Caco-2 (cell line): Measurements from ENCODE around the gene PRRT4. TPM values are rescaled to one million over a fixed set of nuclear protein-coding genes. Genes with fewer than 3 reads are reported as not detected.

ENCODE experiments used
- BruUV-seq: library from RNA; stranded (reverse); fragments of 400-500 nt; replicated peaks from 2 replicates; lab custom pipeline; 2021; lab: Mats Ljungman, UMichigan
- CTCF ChIA-PET: fragments of 300-600 bp; sonication (Branson Sonifier 250); formaldehyde crosslinking; loops from one replicate; lab custom pipeline; 2022; ENCODE audit warnings: antibody characterized with exemption; lab: Charles Lee
- POLR2A ChIA-PET: fragments of 300-600 bp; sonication (Branson Sonifier 250); formaldehyde crosslinking; loops from one replicate; lab custom pipeline; 2022; ENCODE audit warnings: antibody characterized with exemption; lab: Charles Lee
- DNase-seq, 2 experiments: peaks; one replicate each; pipeline versions ENCODE4 v3.0.0 to v3.0.0-alpha.2; 2020 to 2022
- H3K27me3 ChIP-seq: replicated peaks from 2 replicates; pipeline ENCODE4 v1.6.0; 2011; ENCODE audit warnings: low read length; ENCODE audit not compliant: control insufficient read depth, insufficient read depth
- H3K36me3 ChIP-seq: 2 replicates; pipeline ENCODE4 v1.5.1; 2011; ENCODE audit warnings: low read length; ENCODE audit not compliant: control insufficient read depth, insufficient read depth
- H3K4me1 ChIP-seq: fragments of 250-450 bp; sonication (Bioruptor Pico); 2 replicates; pipeline ENCODE4 v1.5.1; 2020; ENCODE audit warnings: mild to moderate bottlenecking
- H3K4me3 ChIP-seq: 2 replicates; pipeline ENCODE4 v1.5.1; 2011; ENCODE audit warnings: low read depth, mild to moderate bottlenecking, control low read depth, low read length
- H3K9me3 ChIP-seq: fragments of 250-450 bp; sonication (Bioruptor Pico); 2 replicates; pipeline ENCODE4 v1.5.1; 2020; ENCODE audit warnings: mild to moderate bottlenecking, moderate library complexity
- H3K27ac Mint-ChIP-seq: one replicate; pipeline ENCODE4 v1.8.0; 2022; ENCODE audit warnings: mixed read lengths; ENCODE audit not compliant: unreplicated experiment
- H3K27me3 Mint-ChIP-seq: one replicate; pipeline ENCODE4 v1.8.0; 2022; ENCODE audit warnings: mixed read lengths; ENCODE audit not compliant: insufficient read depth, unreplicated experiment
- H3K36me3 Mint-ChIP-seq: one replicate; pipeline ENCODE4 v1.8.0; 2022; ENCODE audit warnings: mild to moderate bottlenecking, mixed read lengths; ENCODE audit not compliant: insufficient read depth, unreplicated experiment
- H3K4me1 Mint-ChIP-seq: one replicate; pipeline ENCODE4 v1.8.0; 2022; ENCODE audit warnings: low read depth, mixed read lengths; ENCODE audit not compliant: unreplicated experiment
- H3K4me3 Mint-ChIP-seq: one replicate; pipeline ENCODE4 v1.8.0; 2022; ENCODE audit warnings: mild to moderate bottlenecking, moderate library complexity, mixed read lengths; ENCODE audit not compliant: unreplicated experiment
- H3K9me3 Mint-ChIP-seq: one replicate; pipeline ENCODE4 v1.8.0; 2022; ENCODE audit warnings: mixed read lengths; ENCODE audit not compliant: unreplicated experiment
- CTCF ChIP-seq, 2 experiments: fragments of 200-600 bp in 1 of 2; IDR thresholded peaks; 1 replicate in 1 of 2; 2 replicates in 1 of 2; pipeline versions ENCODE4 v1.5.1 to v1.8.0; 2011 to 2022; ENCODE audit warnings: antibody characterized with exemption in 1 of 2, control low read depth in 1 of 2, inconsistent platforms in 1 of 2, low read depth in 1 of 2, low read length in 1 of 2, mild to moderate bottlenecking in 1 of 2, moderate library complexity in 1 of 2; ENCODE audit not compliant: insufficient read depth in 1 of 2, severe bottlenecking in 1 of 2, unreplicated experiment in 1 of 2
- intact Hi-C: fragments of 100-400 bp; cut with micrococcal nuclease; formaldehyde crosslinking; loops from one replicate; pipeline ENCODE4 v1.10.0; 2022; ENCODE audit not compliant: unreplicated experiment
- total RNA-seq: library from RNA; stranded (reverse); gene quantifications from 2 replicates; pipeline ENCODE4 v1.2.3, GENCODE V29; 2022

The PRRT4 gene
- total RNA-seq, 1 experiment from 2014 or later, result 0.43 TPM

- H3K27me3 Mint-ChIP-seq, result no peaks in the 10 kb centered on the region
- Histone ChIP-seq H3K9me3 (no peaks in the 10 kb centered on the region), H3K27me3 (no peaks in the 10 kb centered on the region), H3K36me3 (no peaks in the 10 kb centered on the region; the same call in 1 of the 2 replicates), H3K4me3 (no peak overlapping the region), H3K4me1 (no peaks in the 10 kb centered on the region)
- H3K36me3 Mint-ChIP-seq, result peaks cover 80% of the 10 kb centered on the region
- H3K4me3 Mint-ChIP-seq, result no peak overlapping the region
- ChIA-PET POLR2A (no interaction called here), CTCF (no interaction called here)
- H3K27ac Mint-ChIP-seq, result no peak overlapping the region
- no peaks in the 10 kb centered on the region for H3K4me1 Mint-ChIP-seq
- TF ChIP-seq CTCF (IDR thresholded peaks at IDR 0.05; ENCODE audit: insufficient read depth in 1 of 2, low read depth in 1 of 2, low read length in 1 of 2, severe bottlenecking in 1 of 2, unreplicated experiment in 1 of 2), result no peak
- no TSS peak for BruUV-seq
- intact Hi-C loops, result loop anchor here (2.0 to 5.0 kb wide), 2 partner anchors 66 to 113 kb away; no protein-coding TSS in a partner anchor
- DNase-seq, result no peak
- H3K9me3 Mint-ChIP-seq, result no peaks in the 10 kb centered on the region
These were observed 37.8 kb downstream of the PRRT4 start for GRCh38 chr7:128323459-128324367.

- Mint-ChIP-seq H3K9me3 (no peaks in the 10 kb centered on the region), H3K36me3 (peaks cover 81% of the 10 kb centered on the region), H3K4me3 (no peak overlapping the region), H3K4me1 (no peaks in the 10 kb centered on the region), H3K27ac (no peak overlapping the region), H3K27me3 (no peaks in the 10 kb centered on the region)
- ChIA-PET POLR2A (no interaction called here), CTCF (no interaction called here)
- no peak overlapping the region for H3K4me3 ChIP-seq
- no peaks in the 10 kb centered on the region for H3K4me1 ChIP-seq
- no peaks in the 10 kb centered on the region; the same call in 1 of the 2 replicates for H3K36me3 ChIP-seq
- DNase-seq, result no peak
- no peaks in the 10 kb centered on the region for H3K27me3 ChIP-seq
- intact Hi-C loops, result loop anchor here (2.0 to 5.0 kb wide), 2 partner anchors 66 to 112 kb away; no protein-coding TSS in a partner anchor
- H3K9me3 ChIP-seq, result no peaks in the 10 kb centered on the region
- no TSS peak for BruUV-seq
- TF ChIP-seq CTCF (IDR thresholded peaks at IDR 0.05; ENCODE audit: insufficient read depth in 1 of 2, low read depth in 1 of 2, low read length in 1 of 2, severe bottlenecking in 1 of 2, unreplicated experiment in 1 of 2), result no peak
These were observed 38.5 kb downstream of the PRRT4 start for GRCh38 chr7:128323040-128323439.

- Histone ChIP-seq H3K27me3 (no peaks in the 10 kb centered on the region), H3K9me3 (no peaks in the 10 kb centered on the region), H3K4me1 (no peaks in the 10 kb centered on the region), H3K4me3 (no peak overlapping the region), H3K36me3 (no peaks in the 10 kb centered on the region; the same call in 1 of the 2 replicates)
- BruUV-seq, result no TSS peak
- H3K27me3 Mint-ChIP-seq, result no peaks in the 10 kb centered on the region
- no peak overlapping the region for H3K4me3 Mint-ChIP-seq
- DNase-seq, result peak in 1 of 2 experiments; percentile 33
- H3K36me3 Mint-ChIP-seq, result peaks cover 81% of the 10 kb centered on the region
- H3K4me1 Mint-ChIP-seq, result no peaks in the 10 kb centered on the region
- no peak overlapping the region for H3K27ac Mint-ChIP-seq
- ChIA-PET CTCF (interaction anchor here (1.2 to 1.8 kb wide), 2 partner anchors 25 to 55 kb away, joined by 3 read pairs; no protein-coding TSS in a partner anchor), POLR2A (no interaction called here)
- peak in 1 of 2 experiments; percentile 26 for TF ChIP-seq CTCF (IDR thresholded peaks at IDR 0.05; ENCODE audit: insufficient read depth in 1 of 2, low read depth in 1 of 2, low read length in 1 of 2, severe bottlenecking in 1 of 2, unreplicated experiment in 1 of 2)
- H3K9me3 Mint-ChIP-seq, result no peaks in the 10 kb centered on the region
- intact Hi-C loops, result loop anchor here (2.0 to 5.0 kb wide), 2 partner anchors 65 to 111 kb away; no protein-coding TSS in a partner anchor
These were observed 39.3 kb downstream of the PRRT4 start for GRCh38 chr7:128322040-128322643.
